Activated CD4-positive, alpha-beta T cell treated with anti-CD3 and anti-CD28 coated beads, Interleukin-2, amount 50 U/mL, for 16 hours (primary cell): ENCODE results near the gene CLDN15.
A peak's percentile ranks its signal among the peaks of the same experiment; 100 is the strongest.
"Not testable (repeated sequence)": the region's sequence is repeated elsewhere in the genome, so short reads cannot be mapped to it uniquely, and the experiment has no call there.

ENCODE experiments used
- DNase-seq: peaks from one replicate; pipeline ENCODE4 v3.0.0-alpha.2; 2020

CLDN15 gene

DNA sequence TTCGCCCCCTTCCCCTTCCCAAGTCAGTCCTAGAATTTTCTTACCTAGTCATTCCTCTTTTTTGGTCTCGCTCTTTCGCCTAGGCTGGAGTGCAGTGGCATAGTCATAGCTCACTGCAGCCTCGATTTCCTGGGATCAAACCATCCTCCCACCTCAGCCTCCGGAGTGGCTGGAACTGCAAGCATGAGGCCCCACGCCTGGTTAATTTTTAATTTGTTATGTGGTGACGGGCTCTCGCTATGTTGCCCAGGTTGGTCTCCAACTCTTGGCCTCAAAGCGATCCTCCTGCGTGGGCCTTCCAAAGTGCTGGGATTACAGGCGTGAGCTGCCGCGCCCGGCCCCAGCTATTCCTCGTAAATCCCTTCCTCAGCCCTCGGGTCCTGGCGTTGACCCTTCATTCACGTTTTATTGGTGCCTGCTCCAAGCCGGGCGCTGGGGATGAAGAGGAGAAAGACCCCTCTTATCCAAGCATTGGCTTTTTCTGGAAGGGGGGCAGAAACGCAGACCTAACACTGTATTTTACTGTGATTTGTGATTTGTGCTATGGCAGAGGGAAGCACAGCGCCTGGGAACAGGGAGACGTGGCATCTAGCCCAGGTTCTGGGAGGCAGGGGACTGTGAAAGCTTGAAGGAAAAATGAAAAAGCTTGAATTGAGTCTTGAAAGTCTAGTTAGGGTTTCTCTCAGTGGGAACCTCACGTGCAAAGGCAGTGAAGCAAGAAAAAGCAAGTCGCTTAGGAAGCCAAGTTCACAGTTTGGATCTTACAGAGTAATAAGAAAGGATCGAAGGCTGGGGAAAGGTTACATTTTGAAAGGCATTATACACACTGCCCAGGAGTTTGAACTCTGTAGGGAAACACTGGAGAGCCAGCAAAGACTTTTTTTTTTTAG, 19.1 kb downstream of the CLDN15 start:
- no peak for DNase-seq

DNA sequence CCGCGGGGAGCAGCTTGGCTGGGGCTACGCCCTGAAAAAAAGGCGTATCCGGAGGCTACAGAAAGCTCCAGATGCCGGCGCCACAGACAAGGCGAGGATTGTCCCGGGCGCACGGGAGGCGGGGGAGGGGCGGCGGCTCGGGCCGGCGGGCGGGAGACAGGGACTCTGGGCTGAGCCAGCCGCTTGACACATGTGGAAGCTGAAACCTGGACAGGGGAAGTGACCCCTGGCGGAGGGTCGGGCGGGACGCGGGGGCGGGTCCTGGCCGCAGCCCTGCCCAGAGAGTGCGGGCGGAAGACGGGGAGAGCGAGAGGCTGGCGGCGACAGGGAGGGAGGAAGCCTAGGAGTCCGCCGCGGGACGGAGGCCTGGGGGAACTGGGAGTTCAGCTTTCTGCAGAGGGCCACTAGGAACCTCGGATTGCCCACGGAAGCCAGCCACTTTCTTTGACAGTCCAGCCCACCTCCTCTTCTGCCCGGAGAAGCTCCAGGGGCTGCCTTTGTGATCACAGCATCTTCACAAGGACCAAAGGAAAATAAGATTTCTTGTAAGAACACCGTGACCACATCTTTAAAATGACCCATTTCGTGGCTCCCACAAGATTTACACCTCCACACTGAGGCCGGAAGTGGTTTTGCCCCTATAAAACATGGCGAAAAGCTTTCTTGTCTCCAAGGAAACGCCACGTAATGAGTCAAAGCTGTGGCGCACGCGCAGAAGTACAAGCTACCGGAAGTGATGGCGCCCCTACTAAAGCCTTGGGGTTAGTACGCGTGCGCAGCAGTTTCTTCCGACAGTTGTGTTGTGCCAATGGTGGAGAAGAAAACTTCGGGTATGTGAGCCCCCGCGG, 20.0 kb downstream of the CLDN15 start, which contains the start of the genes PLOD3 and ZNHIT1:
TSS of gene PLOD3 (minus strand) at position 194 of the 848 bp plus-strand sequence. CDS start 307 bp downstream, outside the sequence.
TSS of gene ZNHIT1 (plus strand) at position 778 of the 848 bp plus-strand sequence. CDS start at position 809, 31 bp downstream.
- DNase-seq = peak; percentile 98

DNA sequence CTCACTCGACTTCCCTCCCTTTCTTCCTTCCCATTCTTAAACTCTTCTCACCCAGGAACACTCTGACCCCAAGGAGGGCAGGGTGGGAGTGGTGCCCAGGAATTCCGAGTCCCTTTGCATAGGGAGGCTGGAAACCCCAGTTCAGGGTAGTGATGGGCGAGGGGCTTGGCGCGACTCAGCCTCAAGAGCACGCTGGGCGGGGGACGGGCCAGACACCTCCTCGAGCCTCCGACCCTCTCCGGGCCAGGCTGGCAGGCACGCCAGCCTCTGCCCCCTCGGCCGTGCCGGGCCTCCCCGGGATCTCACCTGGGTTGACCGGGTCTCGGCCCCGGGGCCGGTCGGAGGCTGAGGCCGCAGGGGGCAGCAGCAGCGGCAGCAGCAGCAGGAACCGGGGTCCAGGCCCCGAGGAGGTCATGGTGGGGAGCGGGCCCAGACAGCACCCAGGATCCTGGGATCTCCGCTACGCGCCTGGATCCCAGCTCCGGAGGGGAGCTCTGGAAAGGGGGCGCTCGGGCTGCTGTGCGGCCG, 20.7 kb downstream of the CLDN15 start:
- DNase-seq = no peak

DNA sequence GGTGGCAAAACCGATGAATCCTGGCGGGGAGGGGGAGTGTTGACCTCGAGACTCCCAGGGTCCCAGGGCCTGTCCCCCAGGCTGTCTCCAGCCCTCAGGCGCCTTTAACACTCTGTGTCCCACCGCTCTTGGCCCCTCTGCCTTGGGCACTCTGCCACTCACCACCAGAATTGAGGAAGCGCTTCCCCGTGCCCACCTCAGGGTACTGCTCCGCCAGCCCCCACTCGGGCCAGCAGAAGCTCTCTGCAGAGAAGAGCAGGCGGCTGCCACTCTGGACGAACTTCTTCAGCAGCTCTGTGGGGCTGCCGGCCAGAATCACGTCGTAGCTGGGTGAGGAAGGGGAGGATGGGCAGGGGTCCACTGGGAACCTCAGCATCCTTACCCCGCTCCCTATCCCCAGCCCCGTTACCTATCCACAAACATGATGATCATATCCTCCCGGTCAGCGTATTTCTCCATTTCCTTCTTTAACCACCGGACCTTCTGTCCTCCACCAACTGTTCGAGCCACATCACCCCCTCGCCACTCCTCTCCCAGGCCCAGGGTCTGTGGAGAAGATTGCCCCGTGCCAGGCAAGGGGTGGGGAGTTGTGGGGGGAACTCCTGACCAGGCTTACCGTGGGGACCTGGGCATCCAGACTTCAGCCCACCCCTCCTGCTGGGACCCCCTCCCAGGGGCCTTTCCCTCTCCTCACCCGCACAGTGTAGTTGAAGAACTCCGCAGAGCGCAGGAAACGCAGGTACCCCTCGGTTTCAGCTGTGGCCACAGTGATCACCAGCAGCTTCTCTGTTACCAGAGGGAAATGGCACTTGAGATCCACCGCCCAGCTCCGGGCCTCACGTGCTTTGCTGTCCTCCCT, 21.4 kb downstream of the CLDN15 start:
- DNase-seq = no peak

DNA sequence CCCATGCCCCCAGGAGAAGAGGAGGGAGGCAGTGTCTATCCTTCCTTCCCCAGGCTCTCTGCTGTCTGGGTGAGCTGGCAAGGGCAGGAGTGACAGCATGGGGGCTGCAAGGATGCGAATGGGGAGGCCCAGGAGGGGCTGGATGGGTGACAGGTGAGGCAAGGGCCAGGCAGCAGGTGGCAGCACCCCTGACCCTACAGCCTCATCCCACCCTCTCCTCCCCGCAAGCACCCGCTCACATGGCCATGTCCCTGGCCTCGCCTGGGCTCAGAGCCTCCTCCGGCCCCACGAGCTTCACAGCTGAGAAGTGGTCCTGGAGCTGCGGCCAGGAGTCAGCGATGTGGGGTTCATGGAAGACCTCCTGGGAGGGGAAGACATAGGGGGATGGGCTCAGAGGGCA, 25.6 kb downstream of the CLDN15 start:
- DNase-seq = no peak

DNA sequence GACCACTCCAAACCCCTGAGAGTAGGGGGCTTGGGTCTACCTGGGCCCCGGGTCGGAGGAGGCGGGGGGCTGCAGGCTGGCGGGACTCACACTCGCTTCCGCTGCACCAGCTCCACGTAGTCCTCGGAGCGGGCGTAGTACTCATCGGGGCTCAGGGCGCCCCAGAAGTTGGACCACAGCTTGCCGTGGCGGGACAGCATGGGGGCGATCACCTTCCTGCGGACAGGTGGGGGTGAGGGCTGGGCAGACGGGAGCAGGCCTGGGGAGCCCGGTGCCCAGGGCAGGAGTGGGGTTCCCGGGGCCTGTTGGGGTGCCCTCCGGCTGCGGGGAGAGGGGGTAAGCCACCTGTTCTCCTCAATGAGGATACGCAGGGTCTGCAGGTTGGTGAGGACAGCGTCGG, 26.1 kb downstream of the CLDN15 start:
- no peak for DNase-seq

DNA sequence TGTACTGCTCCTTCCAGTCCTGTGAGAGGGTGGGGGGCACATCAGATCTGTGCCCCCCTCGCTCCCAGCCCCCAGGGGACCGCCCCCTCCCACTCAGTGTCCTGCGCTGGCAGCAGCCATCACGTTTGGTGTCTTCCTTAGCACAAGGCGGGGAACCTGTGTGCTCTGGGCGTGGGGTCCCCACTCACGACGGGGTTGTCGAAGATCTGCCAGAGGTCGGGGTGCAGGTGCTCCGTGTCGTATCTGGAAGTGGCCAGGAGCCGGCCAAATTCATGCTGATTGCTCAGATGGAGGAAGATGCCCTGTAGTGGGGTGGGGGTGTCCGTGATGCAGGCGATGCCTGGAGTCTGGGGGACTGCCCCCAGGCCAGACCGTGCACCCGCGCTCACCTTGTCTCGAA, 27.5 kb downstream of the CLDN15 start:
- DNase-seq = no peak

DNA sequence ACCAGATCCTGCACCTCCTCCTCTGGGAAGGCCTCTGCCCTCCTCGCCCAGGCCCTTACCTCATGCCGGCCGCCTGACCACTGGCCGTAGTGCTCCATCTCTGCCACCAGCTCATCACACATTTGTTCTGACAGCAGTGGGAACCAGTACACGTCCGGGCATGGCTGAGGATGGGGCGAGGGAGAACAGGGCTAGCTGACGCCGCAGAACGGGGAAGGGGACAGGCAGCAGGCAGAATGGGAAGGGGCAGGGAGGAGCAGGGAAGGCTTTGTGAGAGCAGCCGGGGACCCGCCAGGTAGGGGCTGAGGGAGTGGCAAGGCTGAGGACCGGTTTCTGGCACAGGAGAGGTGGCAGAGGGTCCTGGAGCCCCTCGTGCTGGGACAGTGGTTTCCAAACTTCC, 28.8 kb downstream of the CLDN15 start:
- no peak for DNase-seq

DNA sequence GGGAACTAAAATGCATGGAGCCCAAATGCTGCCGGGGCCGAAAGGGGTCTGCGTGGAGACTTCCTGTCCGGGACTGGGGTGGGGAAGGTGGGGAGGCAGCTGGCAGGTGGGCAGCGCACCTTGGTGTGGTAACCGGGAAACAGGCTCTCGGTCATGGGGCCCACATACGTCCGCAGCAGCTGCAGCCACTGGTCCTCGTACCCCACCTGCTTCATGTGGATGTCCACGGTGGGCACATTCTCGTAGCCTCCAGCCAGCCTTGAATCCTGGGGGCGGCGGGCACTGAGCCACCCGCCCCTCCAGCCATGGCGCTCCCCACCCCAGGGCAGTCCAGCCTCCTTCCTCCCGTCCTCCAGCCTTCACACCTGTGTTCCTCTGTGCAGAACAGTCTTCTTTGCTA, 30.1 kb downstream of the CLDN15 start:
- DNase-seq = no peak

DNA sequence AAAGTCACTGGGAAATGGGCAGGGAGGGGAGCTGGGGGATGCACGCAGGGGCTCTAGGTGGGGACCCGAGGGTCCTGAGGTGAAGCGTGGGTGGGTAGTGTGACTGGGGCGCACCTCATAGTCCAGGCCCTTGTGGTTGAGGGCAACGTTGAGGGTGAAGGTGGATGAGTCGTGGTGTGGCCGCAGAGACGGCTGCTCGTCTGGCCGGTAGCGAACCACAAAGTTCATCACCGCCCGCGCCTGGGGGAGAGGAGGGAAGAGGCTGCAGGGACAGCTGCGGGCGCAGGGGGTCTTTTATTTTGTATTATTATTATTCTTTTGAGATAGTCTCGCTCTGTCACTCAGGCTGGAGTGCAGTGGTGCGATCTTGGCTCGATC, 30.9 kb downstream of the CLDN15 start:
- no peak for DNase-seq

DNA sequence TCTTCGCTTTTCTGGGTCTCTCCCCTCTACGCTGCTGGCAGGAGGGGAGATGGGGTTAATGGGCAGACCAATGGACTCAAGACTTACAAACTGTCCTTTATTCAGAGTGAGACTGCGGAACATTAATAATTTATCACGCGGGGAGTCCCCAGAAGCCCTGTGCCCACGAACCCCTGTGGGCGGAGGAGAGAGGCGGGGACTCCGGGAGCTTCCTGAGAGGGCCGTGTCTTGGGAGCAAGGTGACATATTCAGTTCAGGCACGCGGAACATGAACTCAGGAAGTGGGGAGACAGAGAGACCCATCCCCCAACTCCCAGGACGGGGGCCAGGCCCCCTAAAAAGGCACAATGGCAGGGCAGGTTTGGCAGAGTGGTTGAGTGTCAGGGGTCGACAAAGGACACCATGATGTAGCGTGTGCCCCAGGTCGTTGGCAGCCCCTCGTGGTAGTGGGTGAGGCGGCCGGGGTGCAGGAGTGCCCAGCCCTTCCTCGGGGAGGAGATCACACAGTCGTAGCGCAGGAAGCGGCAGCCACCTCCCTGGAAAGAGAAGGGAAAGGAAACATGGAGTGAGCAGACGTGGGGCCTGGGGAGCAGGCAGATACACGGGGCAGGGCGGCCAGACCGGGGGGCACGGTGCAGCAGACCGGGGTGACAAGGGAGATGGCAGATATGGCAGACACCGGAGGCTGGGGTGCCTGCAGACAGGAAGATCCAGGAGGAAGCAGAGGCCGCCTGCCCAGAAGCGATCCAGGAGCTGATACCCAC, 31.5 kb downstream of the CLDN15 start:
- no peak for DNase-seq

DNA sequence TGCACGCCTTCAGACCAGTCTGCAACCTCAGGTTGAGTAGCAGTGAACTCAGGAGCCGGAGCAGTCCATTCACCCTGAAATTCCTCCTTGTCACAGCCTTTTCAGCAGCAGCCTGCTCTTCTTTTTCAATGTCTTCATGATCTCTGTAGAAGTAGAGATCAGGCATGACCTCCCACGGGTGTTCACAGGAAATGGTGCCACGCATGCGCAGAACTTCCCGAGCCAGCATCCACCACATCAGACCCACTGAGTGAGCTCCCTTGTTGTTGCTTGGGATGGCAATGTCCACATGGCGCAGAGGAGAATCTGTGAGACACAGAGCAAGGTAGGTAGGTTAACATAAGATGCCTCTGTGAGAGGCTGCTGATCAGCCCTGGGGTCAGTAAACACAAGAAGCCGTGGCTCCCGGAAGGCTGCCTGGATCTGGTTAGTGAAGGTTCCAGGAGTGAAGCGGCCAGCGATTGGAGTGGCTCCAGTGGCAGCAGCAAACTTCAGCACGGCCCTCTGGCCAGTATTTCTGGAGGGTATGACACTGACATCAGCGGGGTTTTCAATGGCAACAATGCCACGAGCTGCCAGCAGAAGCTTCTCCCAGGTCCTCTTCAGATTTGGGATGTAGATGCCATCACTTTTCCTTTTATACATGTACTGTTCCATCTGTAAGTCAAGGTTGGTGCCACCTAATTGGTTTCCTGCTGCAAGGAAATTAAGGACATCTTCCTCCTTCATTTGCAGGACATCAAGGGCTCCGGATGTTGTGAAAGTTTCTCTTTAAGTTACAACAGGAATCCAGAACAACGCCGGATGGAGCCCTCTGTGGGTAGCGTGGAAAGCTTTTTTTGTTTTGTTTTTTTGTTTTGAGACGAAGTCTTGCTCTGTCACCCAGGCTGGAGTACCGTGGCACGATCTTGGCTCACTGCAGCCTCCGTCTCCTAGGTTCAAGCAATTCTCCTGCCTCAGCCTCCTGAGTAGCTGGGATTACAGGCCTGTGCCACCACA, 33.6 kb downstream of the CLDN15 start:
- peak; percentile 12 for DNase-seq

DNA sequence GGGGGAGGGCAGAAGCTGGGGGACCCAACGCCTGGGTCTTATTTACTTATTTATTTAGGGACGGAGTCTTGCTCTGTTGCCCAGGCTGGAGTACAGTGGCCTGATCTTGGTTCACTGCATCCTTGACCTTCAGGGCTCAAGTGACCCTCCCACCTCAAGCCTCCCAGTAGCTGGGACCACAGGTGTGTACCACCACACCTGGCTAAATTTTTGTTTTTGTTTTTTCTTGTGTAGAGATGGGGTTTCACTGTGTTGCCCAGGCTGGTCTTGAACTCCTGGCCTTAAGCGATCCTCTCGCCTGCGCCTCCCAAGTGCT, 35.0 kb downstream of the CLDN15 start:
- no peak for DNase-seq

DNA sequence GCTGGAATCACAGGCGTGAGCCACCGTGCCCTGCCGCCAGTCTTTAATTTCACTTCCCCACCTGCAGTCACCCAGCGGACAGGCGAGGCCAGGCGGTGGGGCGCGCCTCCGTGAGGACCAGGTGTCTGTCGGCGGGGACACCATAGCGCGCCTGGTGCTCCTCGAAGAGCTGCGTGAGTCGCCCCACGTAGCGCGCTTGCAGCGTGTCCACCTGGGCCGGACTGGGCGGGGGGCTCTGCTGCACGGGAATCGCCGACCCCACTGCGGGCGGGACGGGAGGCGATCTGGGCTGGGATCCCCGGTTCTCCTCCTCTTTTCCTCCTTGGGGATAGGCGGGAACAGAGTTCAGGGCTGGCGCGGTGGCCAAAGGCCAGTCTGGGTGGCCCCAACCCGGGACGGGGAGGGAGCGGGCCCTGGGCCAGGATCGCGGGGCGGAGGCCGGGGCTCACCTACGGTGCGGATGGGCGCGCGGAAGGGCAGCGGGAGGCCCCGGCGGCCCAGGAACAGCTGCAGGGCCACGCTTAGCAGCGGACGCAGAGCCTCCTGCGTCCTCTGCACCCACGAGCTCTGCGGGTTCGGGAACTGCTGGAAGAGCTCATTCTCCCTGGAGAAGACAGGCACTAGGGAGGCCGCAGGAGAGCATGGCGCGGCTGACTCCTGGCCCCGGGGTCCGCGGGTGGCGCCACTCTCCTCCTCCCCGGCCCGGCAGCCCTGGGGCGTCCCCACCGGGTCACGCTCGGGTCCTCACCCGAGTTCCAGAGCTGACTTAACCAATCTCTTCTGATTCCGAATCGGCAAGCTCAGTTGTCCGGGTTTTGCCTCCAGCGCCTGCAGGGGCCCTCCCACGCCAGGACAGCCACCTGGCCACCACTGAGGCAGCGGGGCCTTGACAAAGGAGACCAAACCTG, 35.7 kb downstream of the CLDN15 start:
- no peak for DNase-seq

DNA sequence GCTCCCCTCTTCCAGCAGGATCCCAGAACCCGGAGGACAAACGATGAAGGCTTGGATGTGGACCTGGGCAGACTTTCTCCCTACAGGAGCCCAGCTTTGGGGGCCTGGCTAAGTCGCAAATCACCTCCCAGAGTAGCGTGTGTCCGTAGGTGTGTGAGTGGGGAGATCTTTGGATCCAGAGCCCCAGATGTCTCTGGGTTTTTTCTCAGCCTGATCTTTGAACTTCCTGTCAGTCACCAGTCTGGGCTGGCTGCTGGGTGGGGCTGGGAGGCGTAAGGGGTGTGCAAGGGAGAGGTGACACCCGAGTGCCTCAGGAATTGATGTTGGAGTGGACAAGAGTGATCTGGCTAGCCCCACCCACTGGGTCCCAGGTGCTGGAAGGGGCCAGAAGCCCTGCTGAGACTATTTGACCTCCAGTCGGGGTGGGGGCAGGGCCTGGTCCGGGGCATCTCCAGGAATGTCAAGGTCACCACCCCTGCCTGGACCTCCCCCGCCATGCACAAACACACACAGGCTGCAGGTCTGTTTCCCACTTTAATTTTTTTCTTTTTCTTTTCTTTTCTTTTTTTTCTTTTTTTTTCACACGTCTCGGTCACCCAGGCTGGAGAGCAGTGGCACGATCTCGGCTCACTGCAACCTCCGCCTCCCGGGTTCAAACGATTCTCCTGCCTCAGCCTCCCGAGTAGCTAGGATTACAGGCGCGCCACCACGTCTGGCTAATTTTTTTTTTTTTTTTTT, 36.6 kb downstream of the CLDN15 start, which contains the start of gene MOGAT3:
TSS of gene MOGAT3 (minus strand) at position 175 of the 738 bp plus-strand sequence. CDS start 182 bp downstream, outside the sequence.
- DNase-seq = no peak

DNA sequence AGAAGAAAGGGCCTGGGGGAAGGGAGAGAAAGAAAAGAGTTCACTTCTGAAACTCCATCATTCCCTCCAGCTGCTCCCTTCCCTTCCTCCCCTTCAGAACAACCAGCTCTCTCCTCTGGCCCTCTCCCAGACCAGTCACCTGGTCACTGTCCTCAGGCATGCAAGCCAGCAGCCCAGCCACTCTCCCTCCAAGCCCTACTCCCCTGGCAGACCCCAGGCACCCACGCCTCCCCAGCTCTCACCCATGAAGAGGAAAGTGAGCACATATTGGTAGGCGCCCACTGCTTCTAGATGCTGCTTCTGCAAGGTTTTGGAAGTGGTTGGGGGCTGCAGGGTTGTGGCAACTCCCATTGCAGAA, 37.1 kb downstream of the CLDN15 start:
- DNase-seq = no peak

DNA sequence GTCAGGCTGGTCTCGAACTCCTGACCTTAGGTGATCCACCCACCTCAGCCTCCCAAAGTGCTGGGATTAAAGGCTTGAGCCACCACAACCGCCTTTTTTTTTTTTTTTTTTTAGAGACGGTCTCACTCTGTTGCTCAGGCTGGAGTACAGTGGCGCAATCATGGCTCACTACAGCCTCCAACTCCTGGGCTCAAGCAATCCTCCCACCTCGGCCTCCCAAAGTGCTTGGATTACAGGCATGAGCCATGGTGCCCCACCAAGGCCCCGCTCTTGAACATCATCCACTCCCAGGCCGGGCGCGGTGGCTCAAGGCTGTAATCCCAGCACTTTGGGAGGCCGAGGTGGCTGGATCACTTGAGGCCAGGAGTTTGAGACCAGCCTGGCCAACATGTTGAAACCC, 38.1 kb downstream of the CLDN15 start:
- DNase-seq = not testable (repeated sequence)

DNA sequence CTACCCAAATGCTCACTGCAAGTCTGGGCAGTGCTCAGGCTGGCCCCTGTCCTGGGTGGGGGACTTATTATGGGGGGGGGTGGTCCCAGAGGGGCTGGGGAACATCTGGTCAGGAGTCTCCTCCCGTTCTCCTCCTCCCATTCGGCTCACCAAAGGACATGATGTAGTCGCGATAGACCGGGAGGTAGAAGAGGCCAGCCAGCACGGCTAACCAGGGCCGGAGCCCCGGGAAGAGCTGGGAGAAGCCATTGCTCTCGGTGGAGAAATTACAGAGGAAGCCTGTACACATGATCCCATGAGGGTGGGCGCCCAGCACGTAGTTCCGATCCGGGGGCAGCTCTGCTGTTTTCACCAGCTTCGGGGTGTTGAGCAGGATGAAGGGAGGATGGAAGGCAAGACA, 39.1 kb downstream of the CLDN15 start:
- no peak for DNase-seq

DNA sequence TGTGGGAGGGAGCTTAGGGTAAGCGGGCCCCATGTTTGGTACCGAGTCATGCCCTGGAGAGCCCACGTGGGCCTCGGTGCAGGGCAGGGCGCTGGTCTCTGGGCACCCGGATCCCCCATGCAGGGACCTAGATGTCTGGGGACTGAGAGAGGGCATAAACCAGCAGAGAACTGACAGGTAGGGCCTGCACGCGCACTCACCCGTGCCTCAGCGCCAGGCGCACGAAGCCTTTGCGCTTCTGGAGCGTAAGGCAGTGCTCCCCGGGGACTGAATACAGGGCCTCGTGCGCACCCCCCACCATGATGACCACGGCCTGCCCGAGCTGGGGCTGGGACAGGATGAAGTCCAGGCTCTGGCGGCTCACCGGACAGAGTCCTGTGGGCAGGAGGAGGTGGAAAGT, 39.6 kb downstream of the CLDN15 start:
- no peak for DNase-seq
